Adrenal gland (tissue), 5 donors: ENCODE results near the gene MSTO1.

ENCODE experiments used
- CTCF ChIP-seq, 6 experiments: fragments of 450-650 bp in 4 of 6; fragments of 200-600 bp in 2 of 6; sonication (generic) in 1 of 6; IDR thresholded peaks; 1 replicate in 5 of 6; 2 replicates in 1 of 6; pipeline versions ENCODE4 v1.5.1 to v1.8.0; 2016 to 2021; ENCODE audit warnings: antibody characterized with exemption in 6 of 6, mild to moderate bottlenecking in 2 of 6, moderate library complexity in 1 of 6
- POLR2A ChIP-seq, 2 donors: fragments of 450-650 bp; IDR thresholded peaks; one replicate each; pipeline ENCODE4 v1.6.1; 2017; ENCODE audit warnings: antibody characterized with exemption in 2 of 2, mild to moderate bottlenecking in 2 of 2, moderate library complexity in 1 of 2
- donor health status: DM: no; HTN: no; CAD: no.

- no peak for TF ChIP-seq POLR2A (IDR thresholded peaks at IDR 0.05)
- no peak for TF ChIP-seq CTCF (IDR thresholded peaks at IDR 0.05)
Observed at GRCh38 chr1:155652951-155653350, 42.9 kb downstream of the MSTO1 start.
